K562 (cell line): ENCODE data around the gene GUCA2B. TPM values are rescaled to one million over a fixed set of nuclear protein-coding genes. Genes with fewer than 3 reads are reported as not detected.

Source experiments
- ATAC-seq: fragments of 200-7000 bp; cut with Tn5 transposase; 3 replicates; pipeline ENCODE4 v1.9.1; 2020; ENCODE audit warnings: moderate library complexity
- BruUV-seq: library from RNA; stranded (reverse); fragments of 400-500 nt; replicated peaks from 2 replicates; lab custom pipeline; 2021; lab: Mats Ljungman, UMichigan
- CTCF ChIA-PET: fragments of 300-600 bp; formaldehyde crosslinking; extraction: SDS; loops from one replicate; lab custom pipeline; 2021; ENCODE audit warnings: low intra/inter-chr PET ratio; lab: Yijun Ruan, JAX
- POLR2A ChIA-PET: fragments of 300-600, 350-650 bp; sonication (Branson Sonifier 250); formaldehyde crosslinking; extraction: SDS; loops from one replicate; lab custom pipeline; 2021; ENCODE audit warnings: antibody characterized with exemption, inconsistent platforms; lab: Yijun Ruan, JAX
- DNase-seq, 4 experiments: peaks; one replicate each; pipeline versions ENCODE4 v3.0.0 to v3.0.0-alpha.2; 2011 to 2018; ENCODE audit warnings: low spot score in 3 of 4, mixed read lengths in 3 of 4; ENCODE audit errors: extremely low read depth in 1 of 4
- FAIRE-seq: peaks from 2 replicates; lab custom pipeline; 2011; peaks lifted over from hg19 to GRCh38; lab: Jason Lieb, UNC
- H2AFZ ChIP-seq: 2 replicates; pipeline ENCODE4 v1.6.0; 2011; ENCODE audit warnings: low read depth, low read length, control low read depth, inconsistent platforms
- H3K27ac ChIP-seq: fragments of 200-600 bp; 3 replicates; pipeline ENCODE4 v1.8.0; 2011; ENCODE audit warnings: low read depth, mild to moderate bottlenecking, control low read depth, inconsistent platforms, low read length, moderate library complexity, mixed read lengths; ENCODE audit errors: extremely low read depth
- H3K27me3 ChIP-seq, 2 experiments: fragments of 300-600 bp in 1 of 2; 2 replicates in 1 of 2; 3 replicates in 1 of 2; pipeline versions ENCODE4 v1.6.0 to v1.8.0; 2011; ENCODE audit warnings: inconsistent platforms in 2 of 2, low read length in 2 of 2, mild to moderate bottlenecking in 1 of 2, mixed read lengths in 1 of 2, moderate library complexity in 1 of 2; ENCODE audit not compliant: control insufficient read depth in 2 of 2, insufficient read depth in 2 of 2
- H3K36me3 ChIP-seq: fragments of 300-600 bp; 3 replicates; pipeline ENCODE4 v1.8.0; 2011; ENCODE audit warnings: mild to moderate bottlenecking, low read length, inconsistent platforms; ENCODE audit not compliant: control insufficient read depth, insufficient read depth
- H3K4me1 ChIP-seq, 2 experiments: fragments of 200-600 bp in 1 of 2; replicated peaks in 1 of 2; 2 replicates in 1 of 2; 3 replicates in 1 of 2; pipeline versions ENCODE4 v1.5.1 to v1.8.0; 2011; ENCODE audit warnings: inconsistent platforms in 2 of 2, low read length in 2 of 2, mild to moderate bottlenecking in 1 of 2, mixed read lengths in 1 of 2, moderate library complexity in 1 of 2; ENCODE audit not compliant: control insufficient read depth in 2 of 2, insufficient read depth in 2 of 2
- H3K4me2 ChIP-seq: 2 replicates; pipeline ENCODE4 v1.6.1; 2011; ENCODE audit warnings: low read length, control low read depth, inconsistent platforms, mixed read lengths; ENCODE audit not compliant: insufficient read depth
- H3K4me3 ChIP-seq: fragments of 200-600 bp; sonication (generic), shearing (Covaris generic); 2 replicates; pipeline ENCODE4 v1.5.1; 2016; ENCODE audit warnings: control low read depth, inconsistent platforms
- H3K79me2 ChIP-seq: fragments of 200-600 bp; 3 replicates; pipeline ENCODE4 v1.8.0; 2011; ENCODE audit warnings: low read length, inconsistent platforms; ENCODE audit not compliant: control insufficient read depth, insufficient read depth
- H3K9ac ChIP-seq, 2 experiments: 2 replicates each; pipeline versions ENCODE4 v1.6.0 to v1.6.1; 2011; ENCODE audit warnings: low read depth in 2 of 2, low read length in 2 of 2, control low read depth in 1 of 2, inconsistent platforms in 1 of 2, mild to moderate bottlenecking in 1 of 2, mixed read lengths in 1 of 2; ENCODE audit not compliant: insufficient read depth in 1 of 2
- H3K9me1 ChIP-seq: one replicate; pipeline ENCODE4 v1.6.0; 2011; ENCODE audit warnings: inconsistent platforms, mild to moderate bottlenecking, low read length, moderate library complexity; ENCODE audit not compliant: control insufficient read depth, insufficient read depth
- H3K9me3 ChIP-seq: replicated peaks from 2 replicates; pipeline ENCODE4 v1.5.1; 2011; ENCODE audit warnings: low read depth, low read length, inconsistent platforms; ENCODE audit not compliant: control insufficient read depth, insufficient read depth
- H4K20me1 ChIP-seq: replicated peaks from 2 replicates; pipeline ENCODE4 v1.6.1; 2011; ENCODE audit warnings: low read length, inconsistent platforms, mixed read lengths; ENCODE audit not compliant: control insufficient read depth, insufficient read depth
- EWSR1 ChIP-seq: fragments of 450-650 bp; IDR thresholded peaks from 2 replicates; pipeline ENCODE4 v1.6.1; 2018; ENCODE audit warnings: borderline replicate concordance, mild to moderate bottlenecking, low read depth, moderate library complexity; ENCODE audit not compliant: partially characterized antibody
- FOXM1 ChIP-seq, 2 experiments: fragments of 450-650 bp in 1 of 2; sonication (generic) in 1 of 2; formaldehyde crosslinking in 1 of 2; IDR thresholded peaks; 2 replicates each; pipeline versions ENCODE4 v1.6.1 to v1.9.0; 2017 to 2022; ENCODE audit warnings: low read depth in 2 of 2, mild to moderate bottlenecking in 2 of 2, missing genetic modification reagents in 1 of 2, moderate library complexity in 1 of 2
- GTF2A2 ChIP-seq: IDR thresholded peaks from 2 replicates; pipeline ENCODE4 v1.6.1; 2016; ENCODE audit warnings: mild to moderate bottlenecking, missing genetic modification characterization, missing compliant biosample characterization
- PHF21A ChIP-seq: fragments of 450-650 bp; IDR thresholded peaks from 2 replicates; pipeline ENCODE4 v1.6.1; 2017; ENCODE audit warnings: low read depth, borderline replicate concordance
- POLR2H ChIP-seq: IDR thresholded peaks from 2 replicates; pipeline ENCODE4 v1.6.1; 2016; ENCODE audit warnings: missing genetic modification characterization, low read depth, mild to moderate bottlenecking, control low read depth, missing compliant biosample characterization, moderate library complexity
- RBBP5 ChIP-seq: fragments of 200-600 bp; sonication (generic); IDR thresholded peaks from 2 replicates; pipeline ENCODE4 v1.6.1; 2012; ENCODE audit warnings: borderline replicate concordance, mild to moderate bottlenecking, low read length, control low read depth, inconsistent platforms; ENCODE audit not compliant: insufficient read depth, poor library complexity, severe bottlenecking
- WHSC1 ChIP-seq: IDR thresholded peaks from one replicate; pipeline ENCODE4 v1.6.1; 2012; ENCODE audit warnings: low read length, control low read depth, inconsistent platforms
- XRCC4 ChIP-seq: IDR thresholded peaks from one replicate; pipeline ENCODE4 v1.6.1; 2011; ENCODE audit not compliant: insufficient read depth, insufficient read length; ENCODE audit errors: extremely low read depth
- ZBTB17 ChIP-seq: fragments of 450-650 bp; formaldehyde crosslinking; IDR thresholded peaks from 2 replicates; pipeline ENCODE4 v1.4.0; 2020; ENCODE audit warnings: mild to moderate bottlenecking
- ZC3H8 ChIP-seq: fragments of 450-650 bp; IDR thresholded peaks from 2 replicates; pipeline ENCODE4 v1.6.1; 2017
- ZNF766 ChIP-seq: fragments of 200-800 bp; sonication (Bioruptor generic); conservative IDR thresholded peaks from 2 replicates; pipeline ENCODE4 v1.6.1; 2016; ENCODE audit warnings: missing genetic modification characterization, missing compliant biosample characterization
- WGBS: fragments of 100-300 bp; shearing (Covaris generic); methylation state at CpG from one replicate; pipeline ENCODE4 v1.1.6; 2016; ENCODE audit warnings: low coverage, mixed read lengths; ENCODE audit not compliant: insufficient coverage; ENCODE audit errors: missing lambda C conversion rate; 5-methylcytosine and 5-hydroxymethylcytosine counted together
- in situ Hi-C: fragments of 300-500 bp; cut with MboI; formaldehyde crosslinking; loops from 4 replicates; pipeline ENCODE4 v1.15.0; 2018; ENCODE audit warnings: inconsistent platforms, mixed read lengths
- intact Hi-C: fragments of 100-400 bp; cut with micrococcal nuclease; formaldehyde crosslinking; loops from 2 replicates; pipeline ENCODE4 v1.14.2; 2022
- polyA plus RNA-seq, 8 experiments: library from polyadenylated mRNA; depleted of rRNA in 4 of 8; stranded (reverse) in 5 of 8; unstranded in 3 of 8; fragments of >200 nt; fragmentation: Nextera tagmentation in 2 of 8; fragmentation: Illumina TruSeq in 1 of 8; extraction: Ambion mirVana in 2 of 8; extraction: Trizol in 1 of 8; gene quantifications; 2 replicates each; pipeline versions ENCODE4 v1.2.1 to v1.2.3, GENCODE V29; 2011 to 2014; ENCODE audit warnings: inconsistent platforms in 1 of 8, missing spikeins in 1 of 8
- total RNA-seq, 7 experiments: library from RNA; depleted of rRNA in 6 of 7; stranded (reverse); fragments of >200 nt in 6 of 7; fragmentation: Illumina TruSeq in 2 of 7; extraction: Trizol in 2 of 7; gene quantifications; 2 replicates each; pipeline versions ENCODE4 v1.2.1 to v1.2.3, GENCODE V29; 2011 to 2021; ENCODE audit warnings: low replicate concordance in 1 of 7
- TF ChIP-seq, protein P1 (sequence below): IDR thresholded peaks from 2 replicates; pipeline ENCODE4 v1.6.1; 2014; ENCODE audit warnings: antibody characterized with exemption
- TF ChIP-seq, protein P2 (sequence below): sonication (generic); formaldehyde crosslinking; IDR thresholded peaks from 2 replicates; pipeline ENCODE4 v1.9.0; 2022; ENCODE audit warnings: mild to moderate bottlenecking, missing genetic modification reagents
- TF ChIP-seq, protein P3 (sequence below): fragments of 250-450 bp; sonication (Bioruptor Pico); IDR thresholded peaks from 2 replicates; pipeline ENCODE4 v1.8.0; 2021; ENCODE audit warnings: borderline replicate concordance, mild to moderate bottlenecking, moderate library complexity; ENCODE audit not compliant: poor library complexity, severe bottlenecking
- TF ChIP-seq, protein P4 (sequence below): fragments of 450-650 bp; formaldehyde crosslinking; IDR thresholded peaks from 2 replicates; pipeline ENCODE4 v1.4.0; 2020; ENCODE audit warnings: mild to moderate bottlenecking

Gene GUCA2B
- total and polyA plus RNA-seq, 9 of the 15 experiments (the other 6 are each of a cell fraction or from before 2014, with no cell fraction given) = not detected

DNA sequence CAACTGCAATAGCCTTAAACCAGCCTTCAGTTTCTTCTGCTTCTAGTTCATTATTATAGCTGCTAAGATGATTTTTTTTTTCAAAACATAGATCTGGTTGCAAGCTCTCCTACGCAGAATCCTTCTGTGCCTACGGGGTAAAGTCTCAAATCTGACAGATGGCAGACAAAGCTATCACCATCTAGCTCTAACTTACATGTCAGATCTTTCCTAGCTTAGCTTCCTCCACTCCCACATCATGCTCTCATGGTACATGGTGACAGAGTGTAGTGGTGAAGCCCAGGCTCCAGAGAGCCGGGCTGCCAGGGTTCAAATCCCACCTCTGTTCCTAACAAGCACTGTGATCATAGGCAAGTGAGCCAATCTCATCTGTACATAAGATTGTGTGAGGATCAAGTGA lies 24.2 kb upstream of the GUCA2B start (continued):
- TF ChIP-seq FOXM1 (IDR thresholded peaks at IDR 0.05; ENCODE audit: low read depth) (no peak), FOXM1 (CRISPR knock-in tag; IDR thresholded peaks at IDR 0.05; ENCODE audit: low read depth) (no peak), POLR2H (tag) (no peak)
- TF ChIP-seq, all 486 proteins: peak for 0

DNA sequence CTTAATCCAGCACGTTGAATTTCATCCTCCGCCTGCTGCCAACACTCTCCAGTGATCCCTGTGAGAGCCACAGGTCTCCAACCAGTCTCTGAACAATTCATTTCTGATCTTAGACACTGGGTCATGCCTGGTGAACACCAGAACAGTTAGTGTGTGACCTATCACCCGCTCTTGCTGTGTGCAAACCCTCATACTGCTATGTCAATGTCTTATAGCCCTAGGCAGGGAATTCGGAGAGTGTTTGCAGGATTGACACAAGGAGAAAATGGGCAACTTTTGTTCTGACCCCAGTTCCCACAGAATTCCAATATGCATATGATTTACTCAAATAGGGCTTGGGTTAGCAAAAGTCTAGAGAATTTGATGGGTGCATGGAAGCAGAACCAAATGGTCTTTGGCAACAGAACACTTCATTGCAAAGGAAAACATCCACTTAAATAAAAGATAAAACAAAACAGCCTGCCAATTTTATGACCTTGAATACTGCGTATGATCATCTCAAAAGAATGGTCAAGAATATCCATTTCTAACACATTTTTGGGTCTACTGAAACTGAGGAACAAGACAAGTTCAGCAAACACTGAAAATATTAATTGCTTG lies 23.0 kb upstream of the GUCA2B start:
- no peaks in the 10 kb centered on the region for H3K9me1 ChIP-seq
- ATAC-seq (no peak), FAIRE-seq (no peak), DNase-seq (no peak)
- no peaks in the 10 kb centered on the region for H3K4me1 ChIP-seq
- H3K4me2 ChIP-seq = no peak overlapping the region
- ChIA-PET POLR2A (interaction anchor here (1.3 kb wide), 1 partner anchor 12 kb away, joined by 3 read pairs; no protein-coding TSS in a partner anchor), CTCF (no interaction called here)
- WGBS = 2% methylated on average over 5 of the region's 5 CpGs
- H4K20me1 ChIP-seq = no peaks in the 10 kb centered on the region
- H3K9ac ChIP-seq = no peak overlapping the region
- no peaks in the 10 kb centered on the region for H3K36me3 ChIP-seq
- H3K4me3 ChIP-seq = no peak overlapping the region
- no peaks in the 10 kb centered on the region for H3K9me3 ChIP-seq
- intact Hi-C loops = loop anchor here (10.0 kb wide), 1 partner anchor 315 kb away; no protein-coding TSS in a partner anchor
- H3K27me3 ChIP-seq = peaks cover 19 to 33% of the 10 kb centered on the region in 2 experiments; a peak in 4 of 5 replicates
- no TSS peak for BruUV-seq
- H2AFZ ChIP-seq = no peak overlapping the region
- H3K27ac ChIP-seq = no peak overlapping the region
- H3K79me2 ChIP-seq = no peaks in the 10 kb centered on the region
- in situ Hi-C loops = loop anchor here (25.0 kb wide), 1 partner anchor 318 kb away; no protein-coding TSS in a partner anchor
- TF ChIP-seq, protein P1, sequence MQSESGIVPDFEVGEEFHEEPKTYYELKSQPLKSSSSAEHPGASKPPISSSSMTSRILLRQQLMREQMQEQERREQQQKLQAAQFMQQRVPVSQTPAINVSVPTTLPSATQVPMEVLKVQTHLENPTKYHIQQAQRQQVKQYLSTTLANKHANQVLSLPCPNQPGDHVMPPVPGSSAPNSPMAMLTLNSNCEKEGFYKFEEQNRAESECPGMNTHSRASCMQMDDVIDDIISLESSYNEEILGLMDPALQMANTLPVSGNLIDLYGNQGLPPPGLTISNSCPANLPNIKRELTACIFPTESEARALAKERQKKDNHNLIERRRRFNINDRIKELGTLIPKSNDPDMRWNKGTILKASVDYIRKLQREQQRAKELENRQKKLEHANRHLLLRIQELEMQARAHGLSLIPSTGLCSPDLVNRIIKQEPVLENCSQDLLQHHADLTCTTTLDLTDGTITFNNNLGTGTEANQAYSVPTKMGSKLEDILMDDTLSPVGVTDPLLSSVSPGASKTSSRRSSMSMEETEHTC = no peak
- TF ChIP-seq, protein P2, sequence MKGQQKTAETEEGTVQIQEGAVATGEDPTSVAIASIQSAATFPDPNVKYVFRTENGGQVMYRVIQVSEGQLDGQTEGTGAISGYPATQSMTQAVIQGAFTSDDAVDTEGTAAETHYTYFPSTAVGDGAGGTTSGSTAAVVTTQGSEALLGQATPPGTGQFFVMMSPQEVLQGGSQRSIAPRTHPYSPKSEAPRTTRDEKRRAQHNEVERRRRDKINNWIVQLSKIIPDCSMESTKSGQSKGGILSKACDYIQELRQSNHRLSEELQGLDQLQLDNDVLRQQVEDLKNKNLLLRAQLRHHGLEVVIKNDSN (CRISPR knock-in tag) = no peak
- TF ChIP-seq, protein P3, sequence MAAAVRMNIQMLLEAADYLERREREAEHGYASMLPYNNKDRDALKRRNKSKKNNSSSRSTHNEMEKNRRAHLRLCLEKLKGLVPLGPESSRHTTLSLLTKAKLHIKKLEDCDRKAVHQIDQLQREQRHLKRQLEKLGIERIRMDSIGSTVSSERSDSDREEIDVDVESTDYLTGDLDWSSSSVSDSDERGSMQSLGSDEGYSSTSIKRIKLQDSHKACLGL (CRISPR knock-in tag) = no peak
- TF ChIP-seq, protein P4, sequence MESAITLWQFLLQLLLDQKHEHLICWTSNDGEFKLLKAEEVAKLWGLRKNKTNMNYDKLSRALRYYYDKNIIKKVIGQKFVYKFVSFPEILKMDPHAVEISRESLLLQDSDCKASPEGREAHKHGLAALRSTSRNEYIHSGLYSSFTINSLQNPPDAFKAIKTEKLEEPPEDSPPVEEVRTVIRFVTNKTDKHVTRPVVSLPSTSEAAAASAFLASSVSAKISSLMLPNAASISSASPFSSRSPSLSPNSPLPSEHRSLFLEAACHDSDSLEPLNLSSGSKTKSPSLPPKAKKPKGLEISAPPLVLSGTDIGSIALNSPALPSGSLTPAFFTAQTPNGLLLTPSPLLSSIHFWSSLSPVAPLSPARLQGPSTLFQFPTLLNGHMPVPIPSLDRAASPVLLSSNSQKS = no peak
- no peak for TF ChIP-seq PHF21A
- no peak for TF ChIP-seq EWSR1
- no peak for TF ChIP-seq ZBTB17
- no peak for TF ChIP-seq ZNF766 (CRISPR knock-in tag)
- no peak for TF ChIP-seq ZC3H8
- no peak for TF ChIP-seq WHSC1
- no peak for TF ChIP-seq XRCC4
- no peak for TF ChIP-seq GTF2A2 (tag)
- no peak for TF ChIP-seq RBBP5
